Stimulated activated CD4-positive, alpha-beta T cell treated with anti-CD3 and anti-CD28 coated beads, Interleukin-1b, Interleukin-23, amount 100 ng/mL, for 4 hours (primary cell): Measurements from ENCODE around the gene TRMT61A.

ENCODE experiments used
- DNase-seq, 2 donors: peaks; one replicate each; pipeline ENCODE4 v3.0.0-alpha.2; 2020; ENCODE audit warnings: low read depth in 2 of 2

TRMT61A gene

GRCh38 chr14:103547455-103547940 lies 18.5 kb downstream of the TRMT61A start:
- DNase-seq = no peak

- DNase-seq = no peak
Measured at GRCh38 chr14:103547941-103548462, 19.0 kb downstream of the TRMT61A start.

GRCh38 chr14:103548463-103549351 lies 19.7 kb downstream of the TRMT61A start:
- DNase-seq = no peak

- DNase-seq = no peak
Measured at GRCh38 chr14:103549361-103550311, 20.6 kb downstream of the TRMT61A start.

- DNase-seq = no peak
Measured at GRCh38 chr14:103550451-103551337, 21.7 kb downstream of the TRMT61A start.

GRCh38 chr14:103551338-103551762 lies 22.4 kb downstream of the TRMT61A start:
- DNase-seq = no peak

- DNase-seq = no peak
Measured at GRCh38 chr14:103552011-103552845, 23.2 kb downstream of the TRMT61A start.

GRCh38 chr14:103552846-103553210 lies 23.8 kb downstream of the TRMT61A start:
- no peak for DNase-seq

- DNase-seq = no peak
Measured at GRCh38 chr14:103555559-103556337, 26.8 kb downstream of the TRMT61A start.

- no peak for DNase-seq
Measured at GRCh38 chr14:103556946-103557758, 28.2 kb downstream of the TRMT61A start.

GRCh38 chr14:103558071-103558882 lies 29.3 kb downstream of the TRMT61A start:
- DNase-seq = no peak

- DNase-seq = no peak
Measured at GRCh38 chr14:103559766-103560165, 30.8 kb downstream of the TRMT61A start.

GRCh38 chr14:103560691-103561090 lies 31.7 kb downstream of the TRMT61A start:
- DNase-seq = no peak

GRCh38 chr14:103561381-103562178 lies 32.6 kb downstream of the TRMT61A start:
- peak in 1 of 2 donors; percentile 15 for DNase-seq

- DNase-seq = no peak
Measured at GRCh38 chr14:103562179-103562428, 33.1 kb downstream of the TRMT61A start.

GRCh38 chr14:103562429-103563225 lies 33.6 kb downstream of the TRMT61A start, which contains the start of the genes BAG5 and COA8:
BAG5 (minus strand) TSS chr14:103562657; CDS start chr14:103561164, 1,493 bp downstream.
COA8 (plus strand) TSS chr14:103562960; CDS start chr14:103563002, 42 bp downstream.
- DNase-seq = peak; percentile 75 to 87
